ENCODE results near the gene KLF8.
A peak's percentile ranks its signal among the peaks of the same experiment; 100 is the strongest.
"Not testable (repeated sequence)": the region's sequence is repeated elsewhere in the genome, so short reads cannot be mapped to it uniquely, and the experiment has no call there.

KLF8 gene

GRCh38 chrX:56232221-56233082, at the start of gene KLF8:
KLF8 (plus strand) TSS chrX:56232356; CDS start chrX:56233335, 979 bp downstream.
- no peak for TF ChIP-seq CTCF (IDR thresholded peaks at IDR 0.05; ENCODE audit: control insufficient read depth, insufficient read depth, low read depth, low read length, missing control alignments)
- DNase-seq (ENCODE audit: low read depth): no peak
- H3K4me3 ChIP-seq (ENCODE audit: control insufficient read depth, low read depth, low read length): peak within 1 kb of the TSS; percentile 24

GRCh38 chrX:56206945-56207344, 25.2 kb upstream of the KLF8 start:
- not testable (repeated sequence) for DNase-seq (ENCODE audit: low read depth); H3K4me3 ChIP-seq (ENCODE audit: control insufficient read depth, low read depth, low read length)

- no peak for TF ChIP-seq CTCF (IDR thresholded peaks at IDR 0.05; ENCODE audit: control insufficient read depth, insufficient read depth, low read depth, low read length, missing control alignments)
- no peak overlapping the region for H3K4me3 ChIP-seq (ENCODE audit: control insufficient read depth, low read depth, low read length)
- no peak for DNase-seq (ENCODE audit: low read depth)
Measured at GRCh38 chrX:56211701-56212100, 20.5 kb upstream of the KLF8 start.

DNA sequence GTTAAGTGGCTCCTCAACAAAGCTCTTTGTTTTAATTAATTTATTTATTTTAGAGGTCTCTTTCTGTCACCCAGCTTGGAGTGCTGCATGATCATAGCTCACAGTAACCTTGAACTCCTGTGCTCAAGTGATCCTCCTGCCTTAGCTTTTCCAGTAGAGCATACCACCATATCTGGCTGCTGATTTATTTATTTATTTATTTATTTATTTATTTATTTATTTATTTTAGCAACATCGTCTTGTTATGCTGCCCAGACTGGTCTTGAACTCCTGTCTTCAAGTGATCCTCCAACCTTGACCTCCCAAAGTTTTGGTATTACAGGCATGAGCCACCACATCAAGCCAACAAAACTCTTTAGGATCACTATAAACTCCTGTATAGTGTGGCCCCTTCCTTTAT, 15.8 kb upstream of the KLF8 start:
- DNase-seq (ENCODE audit: low read depth): no peak
- H3K4me3 ChIP-seq (ENCODE audit: control insufficient read depth, low read depth, low read length): no peak overlapping the region
- TF ChIP-seq CTCF (IDR thresholded peaks at IDR 0.05; ENCODE audit: control insufficient read depth, insufficient read depth, low read depth, low read length, missing control alignments): no peak

- no peak overlapping the region for H3K4me3 ChIP-seq (ENCODE audit: control insufficient read depth, low read depth, low read length)
- no peak for DNase-seq (ENCODE audit: low read depth)
- peak; percentile 20 for TF ChIP-seq CTCF (IDR thresholded peaks at IDR 0.05; ENCODE audit: control insufficient read depth, insufficient read depth, low read depth, low read length, missing control alignments)
Measured at GRCh38 chrX:56219700-56220099, 12.5 kb upstream of the KLF8 start.

DNA sequence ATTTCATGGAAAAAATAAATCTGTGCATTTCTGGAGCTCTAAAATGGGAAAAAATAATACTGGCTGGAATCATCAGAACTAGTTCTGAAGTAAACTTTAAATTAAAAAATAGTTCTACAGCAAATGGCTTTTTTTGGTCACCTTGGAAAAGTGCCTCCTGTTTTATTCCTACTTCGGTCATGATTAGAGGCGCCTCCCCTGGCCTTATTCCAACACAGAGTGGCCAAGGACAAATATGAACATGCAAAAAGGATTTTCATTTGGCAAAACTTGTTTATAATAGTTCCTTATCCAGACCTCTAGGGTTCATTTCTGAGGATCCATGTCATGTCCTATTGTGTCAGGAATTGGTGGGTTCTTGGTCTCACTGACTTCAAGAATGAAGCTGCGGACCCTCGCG, 11.1 kb upstream of the KLF8 start:
- DNase-seq (ENCODE audit: low read depth): no peak
- no peak for TF ChIP-seq CTCF (IDR thresholded peaks at IDR 0.05; ENCODE audit: control insufficient read depth, insufficient read depth, low read depth, low read length, missing control alignments)
- H3K4me3 ChIP-seq (ENCODE audit: control insufficient read depth, low read depth, low read length): no peak overlapping the region

DNA sequence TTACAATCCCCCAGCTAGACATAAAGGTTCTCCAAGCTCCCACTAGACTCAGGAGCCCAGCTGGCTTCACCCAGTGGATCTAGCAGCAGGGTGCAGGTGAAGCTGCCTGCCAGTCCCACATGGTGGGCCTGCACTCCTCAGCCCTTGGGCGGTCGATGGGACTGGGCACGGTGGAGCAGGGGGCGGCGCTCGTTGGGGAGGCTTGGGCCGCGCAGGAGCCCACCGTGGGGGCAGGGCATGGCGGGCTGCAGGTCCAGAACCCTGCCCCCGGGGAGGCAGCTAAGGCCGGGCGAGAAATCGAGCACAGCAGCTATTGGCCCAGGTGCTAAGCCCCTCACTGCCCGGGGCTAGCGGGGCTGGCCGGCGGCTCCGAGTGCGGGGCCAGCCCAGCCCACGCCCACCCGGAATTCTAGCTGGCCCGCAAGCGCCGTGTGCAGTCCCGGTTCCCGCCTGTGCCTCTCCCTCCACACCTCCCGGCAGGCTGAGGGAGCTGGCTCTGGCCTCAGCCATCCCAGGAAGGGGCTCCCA, 9.6 kb upstream of the KLF8 start:
- DNase-seq (ENCODE audit: low read depth): no peak
- no peak overlapping the region for H3K4me3 ChIP-seq (ENCODE audit: control insufficient read depth, low read depth, low read length)
- TF ChIP-seq CTCF (IDR thresholded peaks at IDR 0.05; ENCODE audit: control insufficient read depth, insufficient read depth, low read depth, low read length, missing control alignments): no peak
